Dendritic cell treated with granulocyte-macrophage colony-stimulating factor and Interleukin-4, amounts not matched to agents 40 ng/mL and 50 ng/mL, for 4 days (primary cell): Measurements from ENCODE around the gene BPTF.
"Not testable (repeated sequence)": the region's sequence is repeated elsewhere in the genome, so short reads cannot be mapped to it uniquely, and the experiment has no call there.

Experiments
- H3K27ac Mint-ChIP-seq: one replicate; pipeline ENCODE4 v1.8.0; 2022; ENCODE audit warnings: mild to moderate bottlenecking, mixed read lengths
- H3K27me3 Mint-ChIP-seq: one replicate; pipeline ENCODE4 v1.8.0; 2022; ENCODE audit warnings: mild to moderate bottlenecking, mixed read lengths
- H3K36me3 Mint-ChIP-seq: one replicate; pipeline ENCODE4 v1.8.0; 2022; ENCODE audit warnings: low read depth, mixed read lengths
- H3K4me1 Mint-ChIP-seq: one replicate; pipeline ENCODE4 v1.8.0; 2022; ENCODE audit warnings: low read depth, mixed read lengths
- H3K4me3 Mint-ChIP-seq: one replicate; pipeline ENCODE4 v1.8.0; 2022; ENCODE audit warnings: mild to moderate bottlenecking, moderate library complexity, mixed read lengths
- H3K9me3 Mint-ChIP-seq: one replicate; pipeline ENCODE4 v1.8.0; 2022; ENCODE audit warnings: mixed read lengths
- intact Hi-C: fragments of 100-400 bp; cut with micrococcal nuclease; formaldehyde crosslinking; loops from one replicate; pipeline ENCODE4 v1.15.0; 2022

BPTF gene

GRCh38 chr17:67842648-67843047, 17.3 kb downstream of the BPTF start:
- intact Hi-C loops = no loop called here
- Mint-ChIP-seq H3K36me3 (no peaks in the 10 kb centered on the region), H3K9me3 (no peaks in the 10 kb centered on the region), H3K27ac (no peak overlapping the region), H3K4me1 (peaks cover 23% of the 10 kb centered on the region), H3K4me3 (no peak overlapping the region), H3K27me3 (no peaks in the 10 kb centered on the region)

GRCh38 chr17:67845374-67845773, 20.1 kb downstream of the BPTF start:
- intact Hi-C loops = no loop called here
- Mint-ChIP-seq H3K4me1 (peaks cover 22% of the 10 kb centered on the region), H3K9me3 (no peaks in the 10 kb centered on the region), H3K4me3 (no peak overlapping the region), H3K36me3 (peaks cover under 1% of the 10 kb centered on the region), H3K27me3 (no peaks in the 10 kb centered on the region), H3K27ac (no peak overlapping the region)

- Mint-ChIP-seq H3K4me1 (peaks cover 16% of the 10 kb centered on the region), H3K36me3 (peaks cover 13% of the 10 kb centered on the region)
- H3K27me3 Mint-ChIP-seq, intact Hi-C loops, H3K9me3 Mint-ChIP-seq, H3K4me3 Mint-ChIP-seq, H3K27ac Mint-ChIP-seq: not testable (repeated sequence)
These were observed 22.9 kb downstream of the BPTF start for GRCh38 chr17:67848189-67848588.

GRCh38 chr17:67848846-67849245, 23.5 kb downstream of the BPTF start:
- H3K27me3 Mint-ChIP-seq, intact Hi-C loops, H3K4me3 Mint-ChIP-seq, H3K9me3 Mint-ChIP-seq, H3K27ac Mint-ChIP-seq: not testable (repeated sequence)
- Mint-ChIP-seq H3K36me3 (peaks cover 17% of the 10 kb centered on the region), H3K4me1 (peaks cover 18% of the 10 kb centered on the region)

- intact Hi-C loops = loop anchor here (10.0 kb wide), 1 partner anchor 64 kb away; no protein-coding TSS in a partner anchor
- H3K9me3 Mint-ChIP-seq = no peaks in the 10 kb centered on the region
These were observed 25.8 kb downstream of the BPTF start for GRCh38 chr17:67850991-67851631.

GRCh38 chr17:67853703-67854102, 28.4 kb downstream of the BPTF start:
- Mint-ChIP-seq H3K27ac (no peak overlapping the region), H3K4me1 (peaks cover 42% of the 10 kb centered on the region), H3K27me3 (no peaks in the 10 kb centered on the region), H3K4me3 (no peak overlapping the region), H3K36me3 (peaks cover 26% of the 10 kb centered on the region), H3K9me3 (no peaks in the 10 kb centered on the region)
- intact Hi-C loops = loop anchor here (10.0 kb wide), 1 partner anchor 61 kb away; no protein-coding TSS in a partner anchor

More at GRCh38 chr17:67850991-67851631, 25.8 kb downstream of the BPTF start:
- Mint-ChIP-seq H3K27me3 (no peaks in the 10 kb centered on the region), H3K4me3 (no peak overlapping the region), H3K36me3 (peaks cover 26% of the 10 kb centered on the region), H3K4me1 (peaks cover 23% of the 10 kb centered on the region), H3K27ac (no peak overlapping the region)

- intact Hi-C loops = loop anchor here (10.0 kb wide), 1 partner anchor 60 kb away; no protein-coding TSS in a partner anchor
- Mint-ChIP-seq H3K27ac (no peak overlapping the region), H3K9me3 (no peaks in the 10 kb centered on the region), H3K36me3 (peaks cover 26% of the 10 kb centered on the region), H3K27me3 (no peaks in the 10 kb centered on the region), H3K4me3 (no peak overlapping the region), H3K4me1 (peaks cover 37% of the 10 kb centered on the region)
These were observed 29.1 kb downstream of the BPTF start for GRCh38 chr17:67854378-67854777.

GRCh38 chr17:67855504-67856324, 30.4 kb downstream of the BPTF start:
- peaks cover 37% of the 10 kb centered on the region for H3K4me1 Mint-ChIP-seq
- H3K27ac Mint-ChIP-seq = peak overlapping the region; percentile 65

GRCh38 chr17:67856402-67856801, 31.1 kb downstream of the BPTF start:
- not testable (repeated sequence) for H3K9me3 Mint-ChIP-seq, H3K27me3 Mint-ChIP-seq
- intact Hi-C loops = loop anchor here (10.0 kb wide), 1 partner anchor 58 kb away; no protein-coding TSS in a partner anchor
- Mint-ChIP-seq H3K4me3 (peak overlapping the region; percentile 25), H3K36me3 (peaks cover 26% of the 10 kb centered on the region), H3K4me1 (peaks cover 37% of the 10 kb centered on the region), H3K27ac (peak overlapping the region; percentile 65)

More at GRCh38 chr17:67855504-67856324, 30.4 kb downstream of the BPTF start:
- Mint-ChIP-seq H3K27me3 (no peaks in the 10 kb centered on the region), H3K4me3 (peak overlapping the region; percentile 57), H3K36me3 (peaks cover 23% of the 10 kb centered on the region), H3K9me3 (no peaks in the 10 kb centered on the region)
- intact Hi-C loops = loop anchor here (10.0 kb wide), 1 partner anchor 59 kb away; no protein-coding TSS in a partner anchor

- Mint-ChIP-seq H3K4me3 (no peak overlapping the region), H3K27ac (no peak overlapping the region), H3K36me3 (peaks cover 24% of the 10 kb centered on the region), H3K4me1 (peaks cover 27% of the 10 kb centered on the region), H3K9me3 (no peaks in the 10 kb centered on the region), H3K27me3 (no peaks in the 10 kb centered on the region)
- intact Hi-C loops = loop anchor here (5.0 kb wide), 1 partner anchor 60 kb away; no protein-coding TSS in a partner anchor
These were observed 37.4 kb downstream of the BPTF start for GRCh38 chr17:67862614-67863217.

GRCh38 chr17:67863624-67864247, 38.4 kb downstream of the BPTF start:
- Mint-ChIP-seq H3K27me3 (no peaks in the 10 kb centered on the region), H3K4me1 (peaks cover 18% of the 10 kb centered on the region), H3K36me3 (peaks cover 31% of the 10 kb centered on the region), H3K9me3 (no peaks in the 10 kb centered on the region), H3K27ac (no peak overlapping the region), H3K4me3 (no peak overlapping the region)
- intact Hi-C loops = loop anchor here (5.0 kb wide), 1 partner anchor 61 kb away; no protein-coding TSS in a partner anchor

GRCh38 chr17:67865438-67865837, 40.1 kb downstream of the BPTF start:
- H3K4me3 Mint-ChIP-seq = no peak overlapping the region
- no peaks in the 10 kb centered on the region for H3K27me3 Mint-ChIP-seq
- H3K36me3 Mint-ChIP-seq = peaks cover 38% of the 10 kb centered on the region
- intact Hi-C loops = no loop called here
- H3K27ac Mint-ChIP-seq = no peak overlapping the region
- no peaks in the 10 kb centered on the region for H3K9me3 Mint-ChIP-seq
- peaks cover 18% of the 10 kb centered on the region for H3K4me1 Mint-ChIP-seq

GRCh38 chr17:67867591-67867990, 42.3 kb downstream of the BPTF start:
- intact Hi-C loops = no loop called here
- no peaks in the 10 kb centered on the region for H3K9me3 Mint-ChIP-seq
- no peak overlapping the region for H3K27ac Mint-ChIP-seq
- no peaks in the 10 kb centered on the region for H3K27me3 Mint-ChIP-seq
- H3K4me1 Mint-ChIP-seq = peaks cover 17% of the 10 kb centered on the region
- no peak overlapping the region for H3K4me3 Mint-ChIP-seq
- peaks cover 38% of the 10 kb centered on the region for H3K36me3 Mint-ChIP-seq
